Endothelial cell of umbilical vein (primary cell): ENCODE measurements around the gene CNTNAP1. TPM values are rescaled to one million over a fixed set of nuclear protein-coding genes. Genes with fewer than 3 reads are reported as not detected.

Experiments used
- BruUV-seq: library from RNA; stranded (reverse); fragments of 400-500 nt; replicated peaks from 2 replicates; lab custom pipeline; 2021; lab: Mats Ljungman, UMichigan
- CTCF ChIA-PET: fragments of 300-600, 350-600 bp; sonication (Branson Sonifier 250); formaldehyde crosslinking; loops from one replicate; lab custom pipeline; 2021; ENCODE audit warnings: antibody characterized with exemption, inconsistent platforms; lab: Charles Lee
- POLR2A ChIA-PET: fragments of 300-600, 350-600 bp; sonication (Branson Sonifier 250); formaldehyde crosslinking; loops from one replicate; lab custom pipeline; 2021; ENCODE audit warnings: antibody characterized with exemption, inconsistent platforms; lab: Charles Lee
- DNase-seq: peaks from one replicate; pipeline ENCODE4 v3.0.0-alpha.2; 2011; ENCODE audit warnings: low read depth, low spot score
- FAIRE-seq: peaks from 2 replicates; lab custom pipeline; 2011; peaks lifted over from hg19 to GRCh38; lab: Jason Lieb, UNC
- H2AFZ ChIP-seq: 2 replicates; pipeline ENCODE4 v1.6.0; 2012; ENCODE audit warnings: low read depth, low read length, control low read depth, inconsistent platforms
- H3K27ac ChIP-seq: 2 replicates; pipeline ENCODE4 v1.5.1; 2011; ENCODE audit warnings: low read depth, mild to moderate bottlenecking, control low read depth, low read length, moderate library complexity; ENCODE audit not compliant: insufficient read depth
- H3K27me3 ChIP-seq, 2 experiments: 2 replicates each; pipeline versions ENCODE4 v1.6.0 to v1.6.1; 2011; ENCODE audit warnings: low read length in 2 of 2, mixed read lengths in 1 of 2; ENCODE audit not compliant: control insufficient read depth in 2 of 2, insufficient read depth in 2 of 2
- H3K36me3 ChIP-seq, 2 experiments: 2 replicates in 1 of 2; 3 replicates in 1 of 2; pipeline ENCODE4 v1.5.1; 2011; ENCODE audit warnings: low read length in 2 of 2, mild to moderate bottlenecking in 1 of 2, moderate library complexity in 1 of 2; ENCODE audit not compliant: control insufficient read depth in 2 of 2, insufficient read depth in 2 of 2; ENCODE audit errors: extremely low read depth in 1 of 2
- H3K4me1 ChIP-seq: 3 replicates; pipeline ENCODE4 v1.5.1; 2011; ENCODE audit warnings: mild to moderate bottlenecking, low read length; ENCODE audit not compliant: control insufficient read depth, insufficient read depth; ENCODE audit errors: extremely low read depth
- H3K4me2 ChIP-seq: 2 replicates; pipeline ENCODE4 v1.6.1; 2011; ENCODE audit warnings: low read length, control low read depth, mixed read lengths; ENCODE audit not compliant: insufficient read depth
- H3K4me3 ChIP-seq, 3 experiments: fragments of 200-600 bp in 1 of 3; sonication (generic), shearing (Covaris generic) in 1 of 3; replicated peaks in 1 of 3; 2 replicates each; pipeline ENCODE4 v1.5.1; 2011 to 2016; ENCODE audit warnings: control low read depth in 3 of 3, low read length in 3 of 3, mild to moderate bottlenecking in 2 of 3, inconsistent platforms in 1 of 3, low read depth in 1 of 3, moderate library complexity in 1 of 3; ENCODE audit not compliant: insufficient read depth in 1 of 3
- H3K79me2 ChIP-seq: 2 replicates; pipeline ENCODE4 v1.6.0; 2012; ENCODE audit warnings: low read length, inconsistent platforms; ENCODE audit not compliant: control insufficient read depth, insufficient read depth
- H3K9ac ChIP-seq: replicated peaks from 2 replicates; pipeline ENCODE3; 2011; ENCODE audit warnings: low read length, control low read depth; ENCODE audit not compliant: insufficient read depth; ENCODE audit errors: extremely low read depth
- H3K9me1 ChIP-seq: replicated peaks from 3 replicates; pipeline ENCODE4 v1.6.0; 2011; ENCODE audit warnings: mild to moderate bottlenecking, low read length; ENCODE audit not compliant: control insufficient read depth, insufficient read depth; ENCODE audit errors: extremely low read depth
- H3K9me3 ChIP-seq: replicated peaks from 2 replicates; pipeline ENCODE4 v1.5.1; 2012; ENCODE audit warnings: low read length, inconsistent platforms; ENCODE audit not compliant: control insufficient read depth, insufficient read depth
- H4K20me1 ChIP-seq: replicated peaks from 2 replicates; pipeline ENCODE3; 2011; ENCODE audit warnings: mild to moderate bottlenecking, low read length; ENCODE audit not compliant: control insufficient read depth, insufficient read depth; ENCODE audit errors: extremely low read depth
- CTCF ChIP-seq, 2 donors: IDR thresholded peaks; 1 replicate in 1 of 2; 2 replicates in 1 of 2; pipeline ENCODE4 v1.5.1; 2011; ENCODE audit warnings: low read length in 2 of 2, mild to moderate bottlenecking in 2 of 2, moderate library complexity in 2 of 2, control low read depth in 1 of 2, inconsistent platforms in 1 of 2, low read depth in 1 of 2; ENCODE audit not compliant: insufficient read depth in 1 of 2; ENCODE audit errors: extremely low read depth in 1 of 2
- EZH2 ChIP-seq: IDR thresholded peaks from 2 replicates; pipeline ENCODE4 v1.6.1; 2012; ENCODE audit warnings: borderline replicate concordance, low read depth, mild to moderate bottlenecking, moderate library complexity, low read length, inconsistent platforms; ENCODE audit not compliant: severe bottlenecking
- FOS ChIP-seq: IDR thresholded peaks from 2 replicates; pipeline ENCODE4 v1.6.1; 2011; ENCODE audit warnings: mild to moderate bottlenecking, low read length, moderate library complexity, borderline replicate concordance; ENCODE audit not compliant: insufficient read depth
- GATA2 ChIP-seq: IDR thresholded peaks from 2 replicates; pipeline ENCODE4 v1.7.0; 2011; ENCODE audit warnings: low read depth, mild to moderate bottlenecking, moderate library complexity, mixed read lengths, low read length; ENCODE audit not compliant: insufficient read length, insufficient read depth
- MYC ChIP-seq: IDR thresholded peaks from one replicate; pipeline ENCODE4 v1.6.1; 2011; ENCODE audit warnings: mild to moderate bottlenecking, low read depth, low read length
- POLR2A ChIP-seq: IDR thresholded peaks from 2 replicates; pipeline ENCODE4 v1.6.1; 2012; ENCODE audit warnings: low read depth, mild to moderate bottlenecking, control low read depth, low read length
- POLR2AphosphoS5 ChIP-seq: IDR thresholded peaks from 2 replicates; pipeline ENCODE4 v1.6.1; 2012; ENCODE audit warnings: low read depth, mild to moderate bottlenecking, control low read depth, low read length, moderate library complexity; ENCODE audit not compliant: insufficient read depth
- dilution Hi-C: fragments of 300-500 bp; cut with MboI; formaldehyde crosslinking; loops from one replicate; pipeline ENCODE4 v1.15.0; 2019; ENCODE audit warnings: low sequenced_read_pairs; ENCODE audit not compliant: extremely low pct_ligation_motif_present
- intact Hi-C: fragments of 100-400 bp; cut with micrococcal nuclease; formaldehyde crosslinking; loops from one replicate; pipeline ENCODE4 v1.10.0; 2022
- polyA plus RNA-seq, 4 experiments: library from polyadenylated mRNA; depleted of rRNA in 3 of 4; stranded (reverse) in 3 of 4; unstranded in 1 of 4; fragments of >200 nt; gene quantifications; 2 replicates each; pipeline versions ENCODE4 v1.2.1 to v1.2.3, GENCODE V29; 2011 to 2012; ENCODE audit warnings: missing spikeins in 1 of 4
- total RNA-seq: library from RNA; stranded (reverse); gene quantifications from 2 replicates; pipeline ENCODE4 v1.2.3, GENCODE V29; 2021

The CNTNAP1 gene
- total and polyA plus RNA-seq, 2 donors (not counting 3 experiments of a cell fraction or from before 2014, with no cell fraction given) = 26.3 to 44.8 TPM

- Histone ChIP-seq H3K9me3 (no peaks in the 10 kb centered on the region), H3K4me2 (no peak overlapping the region), H3K4me3 (no peak overlapping the region), H3K79me2 (no peaks in the 10 kb centered on the region), H3K4me1 (no peaks in the 10 kb centered on the region), H3K27ac (no peak overlapping the region), H3K36me3 (peaks cover 2 to 4% of the 10 kb centered on the region in 2 experiments), H3K27me3 (peaks cover 0 to 10% of the 10 kb centered on the region in 2 experiments), H4K20me1 (no peaks in the 10 kb centered on the region), H2AFZ (no peak overlapping the region), H3K9me1 (no peaks in the 10 kb centered on the region), H3K9ac (no peak overlapping the region)
- CTCF ChIA-PET = interaction anchor here (1.6 to 1.8 kb wide), 2 partner anchors 73 to 112 kb away, joined by 6 to 7 read pairs; no protein-coding TSS in a partner anchor
- DNase-seq (no peak), FAIRE-seq (no peak)
- intact Hi-C loops (no loop called here), dilution Hi-C loops (no loop called here)
- no peak for TF ChIP-seq FOS
- TF ChIP-seq POLR2A = no peak
- no peak for TF ChIP-seq MYC
- TF ChIP-seq POLR2AphosphoS5 = no peak
- no peak for TF ChIP-seq GATA2
- TF ChIP-seq CTCF (IDR thresholded peaks at IDR 0.05; ENCODE audit: extremely low read depth in 1 of 2, insufficient read depth in 1 of 2, low read depth in 1 of 2, low read length in 2 of 2) = no peak
- TF ChIP-seq EZH2 = no peak
- BruUV-seq = no TSS peak
- POLR2A ChIA-PET = no interaction called here
These were observed 8.3 kb downstream of the CNTNAP1 start for GRCh38 chr17:42690596-42690995.
